NCI-H82 treated with DMSO at 0.1 percent for 48 hours (cell line): ENCODE results near the gene ADGRV1.

Source experiments
- DNase-seq: peaks from one replicate; lab custom pipeline; 2025; ENCODE audit not compliant: unreplicated experiment; lab: John Stamatoyannopoulos, UW

ADGRV1 gene

GRCh38 chr5:91145333-91145620 lies 586.7 kb downstream of the ADGRV1 start:
- DNase-seq = no peak

GRCh38 chr5:91146230-91146629 lies 587.6 kb downstream of the ADGRV1 start:
- no peak for DNase-seq

DNA sequence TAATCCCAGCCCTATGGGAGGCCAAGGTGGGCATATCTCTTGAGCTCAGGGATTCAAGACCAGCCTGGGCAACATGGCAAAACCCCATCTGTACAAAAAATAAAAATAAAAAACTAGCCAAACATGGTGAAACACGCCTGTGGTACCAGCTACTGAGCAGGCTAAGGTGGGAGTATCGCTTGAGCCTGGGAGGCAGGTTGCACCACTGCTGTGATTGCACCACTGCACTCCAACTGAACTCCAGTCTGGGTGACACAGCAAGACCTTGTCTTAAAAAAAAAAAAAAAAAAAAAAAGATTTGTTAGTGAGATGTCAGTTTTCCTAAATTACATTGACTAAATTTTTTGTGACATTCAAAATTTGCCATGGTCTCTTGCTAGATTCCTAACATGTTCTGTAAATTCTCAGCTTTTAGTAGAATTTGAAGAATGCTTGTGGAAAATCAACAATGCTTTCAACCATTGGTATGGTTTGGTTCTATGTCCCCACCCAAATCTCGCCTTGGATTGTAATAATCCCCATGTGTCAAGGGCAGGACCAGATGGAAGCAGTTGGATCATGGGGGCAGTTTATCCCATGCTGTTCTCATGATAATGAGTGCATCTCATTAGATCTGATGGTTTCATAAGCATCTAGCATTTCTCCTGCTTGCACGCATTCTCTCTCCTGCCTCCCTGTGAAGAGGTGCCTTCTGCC lies 588.5 kb downstream of the ADGRV1 start:
- DNase-seq = no peak

- no peak for DNase-seq
These were observed 591.6 kb downstream of the ADGRV1 start for GRCh38 chr5:91150234-91150633.

DNA sequence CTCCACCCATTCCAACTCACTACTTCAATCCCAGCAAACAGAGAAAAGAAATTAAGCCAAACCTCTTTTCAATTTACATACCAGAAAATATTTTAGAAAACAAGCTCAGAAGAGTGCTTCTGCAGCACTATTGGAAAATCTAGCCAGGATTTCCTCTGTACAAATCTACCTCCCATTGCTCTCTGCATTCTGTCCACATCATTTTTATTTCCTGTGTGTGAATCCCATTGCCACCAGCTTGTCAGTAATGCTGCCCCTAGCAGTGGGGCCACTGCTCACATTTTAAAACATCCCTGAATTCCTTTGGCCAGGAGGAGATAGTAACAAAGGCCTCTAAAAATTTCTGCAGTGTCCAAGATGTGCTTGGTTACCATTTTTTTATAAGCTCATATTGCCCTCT lies 592.0 kb downstream of the ADGRV1 start:
- DNase-seq = no peak

GRCh38 chr5:91151947-91152346 lies 593.4 kb downstream of the ADGRV1 start:
- no peak for DNase-seq

DNA sequence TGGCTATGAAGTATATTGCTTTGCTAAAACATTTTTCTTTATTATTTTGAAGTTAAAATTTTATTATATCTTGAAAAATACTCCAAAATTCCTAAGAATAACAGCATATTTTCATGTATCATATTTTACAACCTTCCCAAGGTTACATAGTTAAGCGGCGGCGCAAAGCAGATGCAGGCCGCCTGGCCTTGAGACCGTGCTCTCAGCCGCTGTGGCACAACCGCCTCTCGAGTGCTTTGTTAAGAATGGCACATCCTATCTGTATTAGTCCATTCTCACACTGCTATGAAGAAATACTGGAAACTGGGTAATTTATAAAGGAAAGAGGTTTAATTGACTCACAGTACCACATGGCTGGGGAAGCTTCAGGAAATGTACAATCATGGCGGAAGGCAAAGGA lies 595.7 kb downstream of the ADGRV1 start:
- no peak for DNase-seq

- DNase-seq = no peak
These were observed 596.7 kb downstream of the ADGRV1 start for GRCh38 chr5:91155274-91155673.

DNA sequence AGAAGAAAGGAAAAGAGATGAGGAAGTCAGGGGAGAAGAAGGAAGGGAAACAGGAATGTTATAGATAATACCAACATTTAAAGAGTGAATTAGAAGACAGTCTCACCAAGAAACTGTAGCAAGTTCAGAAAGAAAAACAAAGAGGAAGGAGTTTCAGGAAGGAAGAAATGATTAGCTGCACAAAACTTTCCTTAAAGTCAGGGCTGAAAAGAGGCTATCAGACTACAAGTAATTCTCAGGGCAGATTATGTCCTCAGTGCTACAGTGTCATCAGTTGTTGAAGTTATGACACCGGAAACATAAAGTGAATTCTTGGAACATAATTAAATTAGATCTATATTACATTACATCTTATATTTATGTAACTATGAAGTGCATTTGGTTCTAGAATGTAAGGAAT lies 597.6 kb downstream of the ADGRV1 start:
- DNase-seq = no peak

DNA sequence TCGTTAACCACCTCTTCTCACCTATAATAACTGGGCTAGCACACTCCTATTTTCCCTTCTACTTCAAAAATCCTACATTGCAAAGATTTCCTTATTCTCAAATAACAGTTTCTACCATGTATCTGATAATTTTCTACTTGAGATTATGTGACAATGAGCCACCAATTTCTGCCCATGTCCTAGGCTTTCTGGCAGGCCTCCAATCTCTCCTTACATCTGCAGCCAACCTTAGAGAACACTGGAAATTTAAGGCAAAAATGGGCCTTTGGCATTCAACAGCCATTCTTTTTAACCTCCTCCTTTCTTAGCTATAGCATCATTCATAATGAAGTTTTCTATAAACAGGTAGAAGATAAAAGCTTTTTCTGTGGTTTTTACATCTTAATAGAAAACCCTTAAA lies 599.4 kb downstream of the ADGRV1 start:
- DNase-seq = no peak

GRCh38 chr5:91159647-91160046 lies 601.0 kb downstream of the ADGRV1 start:
- DNase-seq = no peak

DNA sequence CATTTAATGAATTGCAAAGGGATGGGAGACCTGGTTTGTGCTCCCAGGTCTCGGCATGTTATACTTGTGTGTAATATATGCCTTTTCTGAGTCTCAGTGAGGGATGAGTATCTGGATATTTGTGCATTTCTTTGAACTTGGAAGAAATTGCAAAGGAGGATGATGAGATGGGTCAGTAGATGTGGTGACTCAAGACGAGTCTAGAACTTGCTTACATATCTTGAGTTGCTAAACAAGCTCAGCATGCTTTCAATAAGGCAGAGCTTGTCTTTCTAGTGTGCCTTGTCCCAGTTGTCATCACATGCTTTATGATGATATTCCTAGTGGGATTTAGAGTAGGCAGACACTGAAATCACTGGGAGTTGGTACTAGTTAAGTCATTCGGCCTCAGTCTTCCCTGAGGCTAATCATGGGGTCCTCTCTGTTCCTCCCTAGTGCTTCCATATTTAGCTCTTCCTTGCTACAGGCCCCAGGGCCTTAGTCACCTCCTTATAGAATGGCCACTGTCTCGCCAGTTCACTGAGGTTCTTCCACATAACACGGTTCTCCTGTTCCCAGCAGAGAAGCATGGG lies 602.2 kb downstream of the ADGRV1 start:
- DNase-seq = no peak

- no peak for DNase-seq
These were observed 604.2 kb downstream of the ADGRV1 start for GRCh38 chr5:91162534-91163381.

GRCh38 chr5:91164424-91164823 lies 605.8 kb downstream of the ADGRV1 start:
- DNase-seq = no peak

DNA sequence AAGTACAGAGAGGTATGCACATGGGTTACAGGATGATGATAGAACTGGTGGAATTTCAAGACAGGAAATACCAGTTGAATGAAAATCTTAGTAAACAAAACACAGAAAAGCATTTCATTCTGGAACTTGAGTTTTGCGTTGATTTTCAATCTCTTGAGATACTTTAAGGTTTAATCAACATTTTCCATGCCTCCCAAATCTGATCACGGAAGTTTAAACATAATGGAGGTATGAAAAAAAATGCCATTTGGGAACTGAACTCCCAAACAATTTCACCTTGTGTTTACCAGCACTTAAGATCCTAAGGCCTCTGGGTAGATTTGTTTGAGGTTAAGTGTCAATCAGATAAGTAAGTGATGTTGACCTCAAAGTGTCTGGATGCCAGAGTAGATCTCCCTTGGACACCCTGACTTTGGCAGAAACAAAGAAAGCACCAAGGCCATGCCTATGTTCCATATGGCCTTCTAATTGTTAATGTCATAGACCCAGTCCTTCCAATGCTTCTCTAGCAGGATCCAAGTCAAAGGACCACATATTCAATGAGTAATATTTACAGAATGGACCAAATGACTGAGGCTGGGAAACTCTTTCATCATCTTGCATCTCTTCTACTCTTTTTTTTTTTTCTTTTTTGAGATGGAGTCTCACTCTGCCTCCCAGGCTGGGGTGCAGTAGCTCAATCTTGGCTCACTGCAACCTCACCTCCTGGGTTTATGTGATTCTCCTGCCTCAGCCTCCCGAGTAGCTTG lies 607.6 kb downstream of the ADGRV1 start:
- no peak for DNase-seq

DNA sequence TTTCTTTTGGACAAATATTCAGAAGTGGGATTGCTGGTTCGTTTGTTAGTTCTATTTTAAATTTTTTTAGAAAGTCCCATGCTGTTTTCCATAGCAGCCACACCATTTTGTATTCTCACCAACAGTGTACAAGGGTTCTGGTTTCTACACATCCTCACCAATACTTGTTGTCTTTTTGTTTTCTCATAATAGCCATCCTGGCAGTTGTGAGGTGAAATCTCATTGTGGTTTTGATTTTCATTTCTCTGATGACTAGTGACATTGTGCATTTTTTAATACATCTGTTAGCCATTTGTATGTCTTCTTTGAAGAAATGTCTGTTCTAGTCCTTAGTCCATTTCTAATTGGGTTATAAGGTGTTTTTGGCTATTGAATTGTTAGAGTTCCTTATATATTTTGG lies 610.3 kb downstream of the ADGRV1 start:
- no peak for DNase-seq

- no peak for DNase-seq
These were observed 611.7 kb downstream of the ADGRV1 start for GRCh38 chr5:91170266-91170665.

- no peak for DNase-seq
These were observed 612.7 kb downstream of the ADGRV1 start for GRCh38 chr5:91171322-91171721.

DNA sequence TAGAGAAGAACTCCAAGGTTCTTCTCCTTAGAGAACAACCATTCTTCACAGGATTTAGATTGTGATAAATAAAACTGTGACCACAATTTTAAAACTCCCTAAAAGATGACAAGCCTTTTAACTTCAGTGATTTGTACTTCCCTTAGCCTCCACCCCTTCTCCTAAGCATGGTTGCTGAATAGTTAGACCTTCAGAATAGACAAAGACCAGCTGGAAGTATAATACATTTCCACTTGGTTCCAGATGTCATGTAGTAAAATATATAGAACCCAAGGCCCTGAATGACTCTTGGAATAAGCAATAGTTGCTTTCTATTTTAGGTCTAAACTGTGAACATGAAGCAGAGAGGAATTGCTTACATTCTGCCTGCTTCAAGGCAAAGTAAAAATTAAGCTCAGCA lies 615.8 kb downstream of the ADGRV1 start:
- no peak for DNase-seq

GRCh38 chr5:91175708-91176107 lies 617.1 kb downstream of the ADGRV1 start:
- DNase-seq = no peak

GRCh38 chr5:91176288-91177016 lies 617.9 kb downstream of the ADGRV1 start:
- no peak for DNase-seq
